HG03342 (cell line): Measurements from ENCODE around the gene EYS.

Experiments used
- ATAC-seq: cut with Tn5 transposase; IDR thresholded peaks from one replicate; pipeline ENCODE4 v1.9.1; 2021; ENCODE audit warnings: mild to moderate bottlenecking, moderate library complexity; ENCODE audit not compliant: unreplicated experiment

Gene EYS

GRCh38 chr6:64213697-64214096 lies 1493.3 kb downstream of the EYS start:
- no peak for ATAC-seq

GRCh38 chr6:64197246-64197645 lies 1509.8 kb downstream of the EYS start:
- ATAC-seq = no peak

- no peak for ATAC-seq
These were observed 1520.4 kb downstream of the EYS start for GRCh38 chr6:64186592-64186991.

GRCh38 chr6:64185621-64186020 lies 1521.4 kb downstream of the EYS start:
- ATAC-seq = no peak

GRCh38 chr6:64175296-64175695 lies 1531.7 kb downstream of the EYS start:
- ATAC-seq = no peak

GRCh38 chr6:64170316-64170715 lies 1536.7 kb downstream of the EYS start:
- no peak for ATAC-seq

GRCh38 chr6:64160486-64160885 lies 1546.5 kb downstream of the EYS start:
- ATAC-seq = no peak

GRCh38 chr6:64155063-64155462 lies 1552.0 kb downstream of the EYS start:
- ATAC-seq = no peak

- ATAC-seq = no peak
These were observed 1560.2 kb downstream of the EYS start for GRCh38 chr6:64146876-64147275.

GRCh38 chr6:64146094-64146493 lies 1560.9 kb downstream of the EYS start:
- no peak for ATAC-seq

GRCh38 chr6:64145658-64146057 lies 1561.4 kb downstream of the EYS start:
- ATAC-seq = no peak

GRCh38 chr6:64143101-64143500 lies 1563.9 kb downstream of the EYS start:
- ATAC-seq = no peak

GRCh38 chr6:64141680-64142079 lies 1565.3 kb downstream of the EYS start:
- no peak for ATAC-seq

GRCh38 chr6:64128301-64129024 lies 1578.6 kb downstream of the EYS start:
- ATAC-seq = no peak

- ATAC-seq = no peak
These were observed 1583.0 kb downstream of the EYS start for GRCh38 chr6:64123761-64124633.

GRCh38 chr6:64122712-64123375 lies 1584.2 kb downstream of the EYS start:
- ATAC-seq = no peak

- ATAC-seq = no peak
These were observed 1585.9 kb downstream of the EYS start for GRCh38 chr6:64121011-64121565.

- no peak for ATAC-seq
These were observed 1593.3 kb downstream of the EYS start for GRCh38 chr6:64113704-64114103.

- ATAC-seq = no peak
These were observed 1603.0 kb downstream of the EYS start for GRCh38 chr6:64104051-64104450.

GRCh38 chr6:64103480-64103879 lies 1603.5 kb downstream of the EYS start:
- ATAC-seq = no peak

- ATAC-seq = no peak
These were observed 1606.2 kb downstream of the EYS start for GRCh38 chr6:64100702-64101303.
